A172 (cell line): ENCODE results near the gene GARS1. TPM values are rescaled to one million over a fixed set of nuclear protein-coding genes. Genes with fewer than 3 reads are reported as not detected.
A peak's percentile ranks its signal among the peaks of the same experiment; 100 is the strongest.

ENCODE experiments used
- DNase-seq: peaks from one replicate; pipeline ENCODE4 v3.0.0-alpha.2; 2015; ENCODE audit warnings: low spot score
- total RNA-seq: library from RNA; depleted of rRNA; stranded (reverse); fragments of >200 nt; shearing (Covaris generic); gene quantifications from 2 replicates; pipeline ENCODE4 v1.2.3, GENCODE V29; 2014

Gene GARS1
- total RNA-seq, 1 experiment from 2014 or later, result 139 TPM

DNA sequence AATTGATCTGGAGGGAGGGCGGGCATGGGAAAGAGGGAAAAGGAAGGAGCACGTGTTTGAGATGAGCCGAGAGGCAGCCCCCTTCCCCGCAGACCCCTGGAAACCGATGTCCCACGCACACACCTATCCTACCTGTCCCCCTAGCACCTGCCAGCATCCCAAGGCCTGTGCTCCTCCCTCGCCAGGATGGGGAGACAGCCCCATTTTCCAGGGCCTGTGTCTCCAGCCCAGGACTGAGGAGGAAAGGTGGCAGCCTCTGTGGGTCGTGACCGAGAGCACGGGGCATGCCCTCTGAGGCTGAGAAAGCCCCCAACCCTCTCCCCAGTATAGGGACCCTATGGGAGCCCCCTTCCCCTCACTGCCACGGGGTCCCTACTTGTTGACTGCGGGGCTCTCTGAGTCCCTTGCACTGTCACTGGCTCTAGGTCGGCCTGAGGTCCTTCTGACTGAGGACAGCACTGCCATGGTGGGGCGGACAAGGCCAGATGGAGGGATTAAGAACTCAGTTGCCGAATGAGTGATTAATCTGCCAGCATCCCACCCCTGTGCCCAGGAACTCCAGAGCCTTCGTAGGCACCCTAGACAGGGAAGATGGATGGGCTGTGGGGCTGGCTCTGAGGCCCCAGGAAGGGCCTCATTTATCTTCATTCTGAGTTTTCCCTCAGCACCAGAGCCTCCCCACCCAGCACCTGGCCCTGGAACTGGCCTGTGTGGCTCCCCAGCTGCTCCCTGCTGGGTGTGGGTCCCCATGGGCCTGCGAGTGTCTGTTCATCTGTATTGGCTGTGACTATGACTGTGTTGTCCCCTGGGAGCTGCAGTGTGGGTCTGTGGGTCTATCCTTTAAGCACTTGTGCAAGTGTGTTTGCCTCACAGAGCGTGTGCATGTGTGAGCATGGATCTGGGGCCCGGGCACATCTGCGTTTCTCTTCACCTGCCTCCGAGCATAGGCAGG lies 61.6 kb downstream of the GARS1 start:
- no peak for DNase-seq

DNA sequence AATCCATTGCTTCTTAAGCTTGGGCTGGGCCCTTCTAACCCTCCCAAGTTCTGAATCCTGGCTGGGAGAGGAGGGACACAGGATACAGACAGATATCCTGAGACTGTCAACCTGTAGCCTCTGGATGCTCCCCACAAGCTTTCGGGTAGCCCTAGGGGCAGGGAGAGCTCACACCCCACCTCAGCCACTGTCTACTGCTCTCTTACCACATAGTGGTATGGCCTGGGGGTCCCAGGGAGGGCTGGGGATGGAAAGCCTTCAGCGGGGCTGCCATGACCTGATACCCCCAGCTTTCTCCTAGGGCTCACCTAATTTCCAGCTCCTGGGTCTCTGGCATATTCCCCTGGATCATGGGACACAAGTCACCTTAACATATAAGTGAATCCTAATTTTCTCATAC lies 62.5 kb downstream of the GARS1 start:
- DNase-seq, result no peak

DNA sequence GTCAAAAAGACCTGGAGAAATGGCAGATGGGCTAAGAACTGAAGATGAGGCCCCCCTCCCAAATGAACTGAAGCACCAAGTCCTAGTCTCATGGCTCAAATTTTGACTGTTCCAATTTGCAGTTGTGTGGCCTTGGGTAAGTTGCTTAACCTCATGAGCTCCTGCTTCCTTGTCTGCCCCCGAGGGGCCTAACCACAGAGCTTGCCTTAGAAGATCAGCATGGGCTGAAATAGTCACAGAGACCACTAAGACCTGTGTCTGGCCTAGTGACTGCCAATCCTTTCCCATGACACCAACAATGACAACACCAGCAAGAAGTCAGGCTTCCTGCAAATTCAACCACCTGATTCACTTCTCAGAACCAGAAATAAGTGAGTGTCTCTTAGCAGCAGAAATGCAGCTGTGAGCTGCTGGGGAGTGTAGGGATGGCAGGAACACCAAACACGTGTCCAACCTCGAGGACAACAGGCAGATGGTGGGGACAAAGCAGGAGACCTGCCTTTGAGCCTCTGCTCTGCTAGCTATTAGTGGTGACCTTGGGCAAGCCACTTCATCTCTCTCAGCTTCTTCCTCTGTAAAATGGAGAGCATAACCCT lies 63.9 kb downstream of the GARS1 start:
- DNase-seq, result no peak

DNA sequence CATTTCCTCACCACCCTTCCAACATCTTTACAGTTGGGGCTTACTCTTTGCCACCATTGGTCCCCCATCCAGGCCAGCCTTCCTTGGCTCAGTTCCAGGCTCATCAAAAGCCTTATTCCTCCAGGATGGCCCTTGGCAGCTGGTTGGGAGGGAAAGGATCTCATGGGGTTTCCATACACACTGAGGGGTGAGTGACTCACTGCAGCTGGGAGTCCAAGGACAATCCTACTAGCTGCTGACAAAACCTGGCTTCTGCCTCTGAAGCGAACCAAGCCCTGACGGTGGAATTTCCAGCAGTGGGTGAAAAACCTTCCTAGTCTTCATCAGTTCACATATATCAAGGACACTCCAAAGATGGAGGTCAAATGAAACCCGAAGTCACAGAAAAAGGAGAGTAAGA lies 64.6 kb downstream of the GARS1 start:
- peak; percentile 14 for DNase-seq

DNA sequence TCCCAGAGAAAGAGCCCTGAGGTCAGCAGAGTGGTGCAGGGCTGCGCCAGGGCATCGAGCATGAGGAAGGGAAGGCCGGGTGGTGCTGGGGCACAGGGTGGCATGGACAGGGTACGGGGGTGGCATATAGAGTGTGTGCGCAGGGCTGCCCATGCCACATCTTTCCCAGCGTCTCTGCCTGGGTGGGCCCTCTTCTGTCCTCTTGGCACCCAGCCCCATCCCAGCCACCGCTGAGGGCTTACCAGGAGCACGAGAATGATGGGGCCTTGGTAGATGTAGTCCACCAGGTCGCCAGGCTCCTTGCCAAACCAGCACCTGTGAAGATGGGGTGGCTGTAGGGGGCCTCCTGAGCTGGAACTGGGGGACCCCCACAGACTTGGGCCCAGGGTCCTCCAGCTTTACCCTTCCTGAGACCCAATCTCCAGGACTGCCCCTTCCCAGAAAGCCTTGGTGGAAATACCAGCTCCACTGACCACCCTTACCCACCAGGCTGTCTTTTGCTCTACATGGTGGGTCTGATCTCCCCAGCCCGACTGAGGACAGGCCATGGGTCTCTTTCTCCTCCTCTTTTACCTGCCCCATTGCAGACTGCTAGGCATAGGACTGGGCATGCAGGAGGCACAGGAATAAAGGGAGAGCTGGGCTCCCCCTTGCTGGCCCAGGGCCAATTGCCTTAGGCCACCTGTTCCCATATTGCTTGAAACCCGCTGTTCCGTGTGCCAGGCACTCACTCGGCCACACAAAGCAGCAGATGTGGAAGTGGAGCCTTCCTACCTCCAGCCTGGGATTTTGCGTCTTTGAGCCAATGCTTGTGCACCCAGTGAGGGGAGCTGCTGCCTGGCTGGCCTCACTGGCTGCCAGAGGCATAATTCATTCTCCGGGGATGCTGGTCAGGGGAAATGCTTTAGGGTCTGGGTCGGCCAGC lies 65.9 kb downstream of the GARS1 start:
- no peak for DNase-seq

DNA sequence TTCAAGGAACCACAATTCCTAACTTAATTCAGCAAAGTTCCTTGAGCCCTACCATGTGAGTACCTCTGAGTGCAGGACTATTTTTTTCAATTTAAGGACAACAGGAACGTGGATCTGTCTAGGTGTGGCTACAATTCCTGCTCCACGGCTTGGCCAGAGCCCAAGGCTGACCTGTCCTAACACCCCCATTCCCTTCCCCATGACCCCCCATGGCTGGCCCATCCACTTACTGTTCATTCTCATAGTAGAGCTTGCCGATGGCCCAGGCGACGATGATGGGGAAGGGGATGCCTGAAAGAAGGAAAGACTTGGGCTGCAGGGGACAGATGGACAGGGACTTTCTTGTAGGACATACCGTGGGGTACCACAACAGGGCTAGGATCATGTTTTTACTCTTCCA lies 67.2 kb downstream of the GARS1 start:
- DNase-seq, result no peak

DNA sequence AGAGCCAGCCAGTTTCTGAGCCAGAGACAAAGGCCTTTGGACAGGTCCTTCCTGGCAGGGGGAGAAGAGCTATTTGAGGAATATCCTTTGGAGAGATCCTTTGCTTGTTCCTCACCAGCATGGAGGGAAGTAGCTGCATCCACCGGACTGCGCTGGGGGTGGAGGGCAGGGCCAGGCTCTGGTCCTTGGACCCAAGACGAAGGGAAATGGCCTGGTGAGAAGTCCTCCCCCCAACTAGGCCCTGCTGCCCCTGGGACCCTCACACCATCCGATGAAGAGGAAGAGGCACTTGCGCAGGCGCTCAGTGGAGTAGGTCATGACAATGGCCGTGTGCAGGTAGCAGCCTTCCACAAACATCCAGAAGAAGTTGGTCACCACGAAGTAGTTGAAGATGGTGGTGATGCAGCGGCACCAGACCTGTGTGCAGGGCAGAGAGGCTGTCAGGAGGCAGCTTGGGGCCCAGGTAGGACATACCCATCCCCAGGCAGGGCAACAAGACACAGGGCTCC lies 67.8 kb downstream of the GARS1 start:
- no peak for DNase-seq

DNA sequence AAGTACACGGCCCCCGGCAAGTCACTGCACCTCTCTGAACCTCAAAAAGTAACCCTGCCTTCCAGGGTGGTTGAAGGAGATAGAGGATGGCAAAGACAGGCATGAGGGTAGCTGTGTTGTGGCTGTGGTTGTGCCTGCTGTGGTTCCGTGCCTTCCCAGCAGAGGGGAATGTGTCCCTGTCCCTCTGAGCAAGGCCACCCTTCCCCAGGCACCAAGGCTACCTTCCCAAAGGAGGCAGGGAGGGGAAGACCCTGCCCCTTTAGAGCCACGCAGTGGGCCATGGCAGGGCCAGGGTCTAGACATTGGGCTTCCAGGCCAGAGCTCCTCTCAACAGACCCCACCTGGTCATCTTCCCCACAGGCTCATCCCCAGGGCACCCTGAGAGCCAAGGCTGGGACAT lies 68.7 kb downstream of the GARS1 start:
- DNase-seq, result no peak

DNA sequence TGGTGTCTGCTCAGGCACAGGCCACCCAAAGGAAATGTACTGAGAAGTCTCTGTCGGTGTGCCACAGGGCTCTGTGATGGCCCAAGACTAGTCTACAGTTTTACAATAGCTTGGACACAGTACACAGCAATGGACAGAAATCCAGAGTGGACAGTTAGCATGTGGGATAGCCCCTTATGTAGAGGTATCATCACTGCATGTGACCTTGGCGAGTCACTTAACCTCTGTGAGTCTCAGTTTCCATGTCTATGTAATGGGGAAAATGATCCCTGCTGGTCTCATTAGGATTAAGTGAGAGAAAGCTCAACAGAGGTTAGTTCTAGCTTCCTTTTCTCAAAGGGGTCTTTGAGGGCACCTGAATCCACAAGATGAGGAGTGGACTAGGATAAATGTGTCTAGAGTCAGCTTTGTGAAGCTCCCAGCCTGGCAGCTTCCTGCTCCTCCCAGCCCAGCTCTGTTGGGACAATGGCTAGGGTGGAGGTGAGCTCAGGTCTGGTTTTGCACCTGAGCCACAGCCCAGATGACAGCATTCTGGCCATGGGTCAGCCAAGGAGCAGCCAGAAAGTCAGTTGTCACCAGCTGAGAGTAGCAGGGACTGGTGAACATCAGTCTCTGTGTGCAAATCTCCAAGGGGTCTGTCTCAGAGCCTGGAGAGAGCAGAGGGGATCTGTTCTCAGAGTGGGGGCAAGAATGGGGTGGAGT lies 69.7 kb downstream of the GARS1 start:
- no peak for DNase-seq

DNA sequence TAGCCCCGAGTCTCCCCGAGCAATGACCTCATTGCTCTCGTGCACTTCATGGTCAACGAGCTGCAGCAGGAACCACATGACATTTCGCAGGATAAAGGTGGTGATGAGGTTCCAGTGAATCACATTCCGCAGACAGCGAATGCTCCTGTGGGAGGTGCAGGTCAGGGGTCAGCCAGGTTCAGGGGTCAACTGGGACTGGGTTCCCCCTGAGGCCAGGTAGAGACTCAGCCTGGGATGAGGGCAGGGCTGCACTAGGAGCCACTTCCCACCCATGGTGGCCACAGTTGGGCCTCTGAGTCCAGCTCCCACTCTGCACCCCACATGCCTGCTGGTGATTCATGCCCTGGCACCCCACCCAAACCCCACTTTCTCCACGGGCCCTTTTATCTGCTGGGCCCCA lies 70.4 kb downstream of the GARS1 start:
- no peak for DNase-seq

DNA sequence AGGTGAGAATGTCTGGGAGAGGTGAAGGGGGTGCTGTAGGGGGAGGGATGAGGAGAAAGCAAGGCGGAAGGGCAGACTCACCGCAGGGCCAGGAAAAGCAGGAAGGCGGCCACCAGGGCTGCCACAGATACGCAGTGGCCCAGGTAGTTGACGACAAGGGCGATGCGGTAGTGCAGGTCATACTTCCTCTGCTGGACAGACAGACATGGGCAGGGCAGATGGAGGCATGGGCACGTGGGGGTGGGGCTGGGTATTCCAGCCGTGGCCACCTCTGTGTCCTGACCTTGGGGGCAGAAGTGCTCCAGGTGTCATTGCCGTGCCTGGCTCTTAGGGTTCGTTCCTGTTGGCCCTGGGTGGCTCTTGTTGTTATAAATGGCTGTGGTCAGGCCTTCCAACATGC lies 70.8 kb downstream of the GARS1 start:
- DNase-seq, result no peak

DNA sequence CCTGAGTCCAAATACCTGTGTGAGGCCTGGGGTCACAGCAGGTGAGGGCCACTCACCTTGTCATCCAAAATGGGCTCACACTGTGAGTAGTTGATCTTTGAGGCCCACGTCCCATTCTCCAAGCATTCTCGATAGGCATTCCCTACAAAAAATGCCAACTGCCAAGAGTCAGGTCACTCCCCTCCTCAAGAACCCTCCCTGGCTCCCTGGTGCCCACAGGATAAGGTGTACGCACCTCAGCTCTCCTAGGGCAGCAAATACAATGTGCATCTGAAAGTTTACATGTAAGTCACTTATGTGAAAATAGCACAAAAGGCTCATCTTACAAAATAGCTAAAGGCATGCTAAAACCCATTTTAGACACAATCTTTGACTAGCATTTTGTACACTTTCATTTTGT lies 72.5 kb downstream of the GARS1 start:
- no peak for DNase-seq

DNA sequence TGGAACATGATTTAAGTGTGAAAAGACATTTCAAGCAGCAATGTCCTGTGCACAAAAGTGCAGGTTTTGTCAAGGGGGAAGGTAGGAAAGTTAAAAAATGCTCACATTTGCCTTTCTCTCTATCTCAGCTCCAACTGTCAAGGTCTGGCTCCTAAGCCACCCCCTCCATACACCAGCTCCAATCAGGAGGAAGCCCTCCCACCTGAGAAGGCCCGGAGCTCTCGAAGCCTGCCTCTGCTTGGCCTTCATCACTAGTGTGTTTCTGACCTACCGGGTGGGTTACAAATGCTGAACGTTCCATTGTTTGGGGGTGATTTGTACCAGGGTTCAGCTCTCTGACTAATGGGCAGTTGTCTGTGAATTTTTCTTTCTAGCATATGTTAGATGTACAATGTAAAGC lies 73.4 kb downstream of the GARS1 start:
- DNase-seq, result no peak

DNA sequence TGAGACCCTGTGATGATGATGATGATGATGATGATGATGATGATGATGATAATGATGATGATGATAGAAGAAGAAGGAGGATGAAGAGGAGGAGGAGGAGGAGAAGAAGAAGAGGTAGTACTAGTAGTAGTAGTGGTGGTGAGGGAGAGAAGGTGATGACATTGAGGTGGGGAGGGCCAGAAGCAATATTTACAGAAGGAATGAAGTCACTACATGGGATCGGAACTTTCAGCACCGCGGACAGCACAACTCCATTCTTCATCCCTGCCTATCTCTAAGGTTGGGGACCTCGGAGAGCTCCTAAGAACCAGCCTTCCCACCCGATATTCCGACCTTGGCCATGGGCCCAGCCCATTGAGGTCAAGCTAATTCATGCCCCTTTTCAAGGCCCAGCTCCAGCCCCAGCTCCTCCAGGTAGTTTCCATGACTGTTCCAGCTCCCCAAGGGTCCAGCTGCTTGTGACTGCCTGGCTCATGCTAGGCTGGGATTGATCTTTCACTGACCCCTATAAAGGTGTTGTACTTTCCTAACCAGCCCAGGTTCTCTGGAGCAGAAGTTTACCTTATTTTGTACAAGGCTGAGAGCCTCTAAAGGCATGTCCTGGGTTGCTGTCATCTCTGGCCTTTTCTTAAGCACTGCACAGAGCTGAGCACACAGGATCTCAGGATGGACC lies 77.3 kb downstream of the GARS1 start:
- DNase-seq, result peak; percentile 86

DNA sequence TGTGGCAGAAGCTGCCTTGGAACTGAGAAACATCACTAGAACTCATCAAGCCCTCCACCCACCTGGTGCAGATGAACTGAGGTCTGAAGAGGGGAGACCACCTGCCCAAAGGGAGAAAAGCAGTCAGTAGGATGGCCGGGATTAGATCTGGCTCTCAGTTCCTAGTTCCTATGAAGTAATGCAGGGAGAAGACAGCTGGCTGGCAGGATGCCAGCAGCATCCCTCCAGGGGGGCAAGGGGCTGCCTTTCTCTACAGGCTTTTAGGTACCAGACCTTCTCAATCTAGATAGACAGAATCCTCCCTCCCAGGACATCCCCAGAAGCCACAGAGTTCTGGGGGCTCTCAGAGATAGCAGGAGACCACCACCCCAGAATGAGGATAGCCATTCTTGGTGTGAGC lies 79.7 kb downstream of the GARS1 start:
- no peak for DNase-seq

DNA sequence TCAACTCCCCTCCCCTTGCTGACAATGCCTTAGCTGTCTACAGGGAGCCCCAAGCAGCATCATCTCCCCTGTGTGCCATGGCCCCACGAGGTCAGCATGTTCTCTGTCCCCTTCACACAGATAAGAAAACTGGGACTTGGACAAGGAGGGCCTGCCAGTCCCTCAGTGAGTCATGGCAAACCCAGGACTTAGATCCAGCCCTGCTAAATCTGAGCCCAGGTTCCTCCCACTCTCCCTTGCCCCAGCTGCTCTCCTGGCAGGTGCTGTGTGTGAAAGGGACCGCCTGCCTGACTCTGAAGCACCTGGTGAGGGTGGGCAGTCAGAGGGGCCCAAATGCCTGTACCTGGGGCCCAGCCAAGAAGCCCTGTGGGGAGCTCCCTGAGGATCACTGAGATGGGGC lies 80.2 kb downstream of the GARS1 start:
- DNase-seq, result no peak

DNA sequence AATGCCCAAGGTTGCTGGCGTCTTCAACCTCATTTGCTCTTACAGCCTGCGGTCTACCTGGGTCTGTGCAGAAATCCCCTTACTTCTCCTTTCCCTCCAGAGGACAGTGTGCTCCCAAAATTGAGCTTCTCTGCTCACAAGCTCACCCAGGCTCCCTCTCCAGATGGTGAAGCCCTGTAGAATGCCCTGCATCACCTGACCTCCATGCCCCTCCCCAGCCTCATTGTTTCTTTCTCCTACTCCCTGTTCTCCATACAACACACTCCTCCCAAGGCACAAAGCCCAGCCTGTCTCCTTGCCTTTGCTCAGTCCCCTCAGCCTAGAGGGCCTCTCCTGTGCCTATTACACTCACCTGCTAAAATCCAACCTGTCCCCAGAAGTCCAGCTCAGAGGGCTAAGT lies 84.1 kb downstream of the GARS1 start:
- no peak for DNase-seq

DNA sequence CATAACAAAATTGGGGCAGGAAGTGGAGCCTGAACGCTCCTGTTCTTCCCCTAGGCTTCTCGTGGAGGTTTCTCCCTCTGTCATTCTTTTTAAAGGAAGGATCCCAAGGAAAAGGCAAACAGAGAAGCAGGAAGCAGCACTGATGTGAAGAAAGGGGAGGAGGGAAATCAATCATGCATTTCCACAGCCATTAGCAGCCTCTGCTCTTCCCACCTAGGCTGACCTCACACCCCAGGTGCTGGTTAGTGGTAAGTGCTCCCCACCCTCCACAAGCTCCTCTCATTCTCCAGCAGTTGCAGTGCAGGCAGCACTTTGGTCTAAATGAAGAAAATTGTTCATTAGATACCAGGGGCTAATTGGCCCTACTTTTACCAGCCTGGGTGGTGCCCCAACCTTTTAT lies 85.0 kb downstream of the GARS1 start:
- no peak for DNase-seq

DNA sequence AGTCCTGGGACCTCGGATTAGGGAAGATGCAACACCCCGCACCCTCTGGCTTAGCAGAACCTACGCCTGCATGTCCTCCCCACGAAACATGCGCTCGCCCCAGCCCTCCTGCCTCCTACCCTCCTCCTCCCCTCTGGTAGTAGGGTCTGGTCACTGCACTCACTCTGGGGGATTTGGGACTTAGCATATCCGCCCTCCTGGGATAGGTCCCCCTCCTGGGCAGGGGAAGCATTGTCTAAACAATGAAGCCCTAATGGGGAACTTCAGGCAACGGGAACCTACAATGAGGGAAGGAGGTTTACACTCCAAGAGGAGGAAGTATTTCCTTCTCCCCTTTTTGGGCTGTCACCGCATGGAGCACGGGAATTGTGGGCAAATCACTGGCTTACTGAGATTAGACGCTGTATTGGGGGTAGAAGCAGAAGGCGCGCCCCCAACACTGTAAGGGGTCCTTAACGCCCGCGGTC lies 86.7 kb downstream of the GARS1 start:
- DNase-seq, result no peak

DNA sequence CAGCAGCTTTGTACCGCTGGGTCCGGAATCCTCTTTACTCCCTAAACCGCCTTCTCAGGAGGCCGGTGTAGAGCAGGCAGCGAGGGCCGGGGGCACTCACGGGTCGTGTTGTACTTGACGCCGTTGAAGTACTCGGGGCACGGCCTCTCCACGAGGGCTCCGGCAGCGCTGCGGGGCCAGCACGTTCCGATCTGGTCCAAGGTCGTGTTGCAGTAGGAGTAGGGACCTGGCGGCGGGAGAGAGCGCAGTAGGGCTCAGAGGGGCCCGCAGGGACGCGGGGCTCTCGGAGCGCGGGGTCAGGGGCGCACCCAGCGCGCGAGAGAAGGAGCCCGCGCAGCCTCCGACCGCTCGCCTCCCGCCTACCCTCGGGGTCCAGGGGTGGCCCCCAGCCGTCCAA lies 87.1 kb downstream of the GARS1 start:
- DNase-seq, result no peak
